Ovary (tissue), 9 donors: Measurements from ENCODE around the gene MRTFA. TPM values are rescaled to one million over a fixed set of nuclear protein-coding genes. Genes with fewer than 3 reads are reported as not detected.
"Not testable (repeated sequence)": the region's sequence is repeated elsewhere in the genome, so short reads cannot be mapped to it uniquely, and the experiment has no call there.

Experiments used
- DNase-seq, 5 donors: peaks; one replicate each; pipeline ENCODE4 v3.0.0-alpha.2; 2019 to 2020
- H3K27ac ChIP-seq, 2 donors: fragments of 200-600 bp; one replicate each; pipeline versions ENCODE4 v1.5.1 to v1.8.0; 2019 to 2022
- H3K27me3 ChIP-seq: fragments of 200-600 bp; one replicate; pipeline ENCODE4 v1.8.0; 2022
- H3K36me3 ChIP-seq: fragments of 200-600 bp; sonication (generic); one replicate; pipeline ENCODE4 v1.5.1; 2019
- H3K4me1 ChIP-seq: one replicate; pipeline ENCODE4 v1.8.1; 2013; ENCODE audit warnings: mild to moderate bottlenecking, moderate library complexity; ENCODE audit not compliant: insufficient read depth
- H3K4me3 ChIP-seq: fragments of 200-600 bp; sonication (generic); one replicate; pipeline ENCODE4 v1.5.1; 2017
- H3K9me3 ChIP-seq, 2 donors: fragments of 200-600 bp in 1 of 2; sonication (generic) in 1 of 2; one replicate each; pipeline versions ENCODE4 v1.5.1 to v1.8.1; 2013 to 2019; ENCODE audit warnings: mild to moderate bottlenecking in 1 of 2, moderate library complexity in 1 of 2
- CTCF ChIP-seq, 3 donors: fragments of 450-650 bp in 2 of 3; fragments of 200-600 bp in 1 of 3; IDR thresholded peaks; one replicate each; pipeline versions ENCODE4 v1.5.1 to v1.8.0; 2016 to 2022; ENCODE audit warnings: antibody characterized with exemption in 3 of 3, mild to moderate bottlenecking in 1 of 3
- EP300 ChIP-seq: sonication (generic); formaldehyde crosslinking; IDR thresholded peaks from one replicate; pipeline ENCODE4 v1.6.1; 2017; ENCODE audit warnings: antibody characterized with exemption
- POLR2A ChIP-seq: fragments of 450-650 bp; IDR thresholded peaks from one replicate; pipeline ENCODE4 v1.6.1; 2017; ENCODE audit warnings: antibody characterized with exemption, mild to moderate bottlenecking, moderate library complexity
- WGBS, 3 donors: extraction: QIAGEN DNeasy Blood & Tissue Kit in 1 of 3; methylation state at CpG; one replicate each; pipeline versions ENCODE4 v1.1.5 to v1.1.7; 2013 to 2017; 5-methylcytosine and 5-hydroxymethylcytosine counted together
- intact Hi-C, 4 donors: fragments of 100-400 bp; cut with DNase I; formaldehyde crosslinking; loops; one replicate each; pipeline versions ENCODE4 v1.11.0 to v1.15.1; 2022 to 2023
- polyA plus RNA-seq, 2 donors: library from polyadenylated mRNA; stranded (reverse); fragments of 200-250 nt in 1 of 2; fragments of 350-450 nt in 1 of 2; fragmentation: Illumina TruSeq in 1 of 2; extraction: RNeasy Lipid Tissue Mini Kit (QIAGEN cat#74804) in 1 of 2; gene quantifications; one replicate each; pipeline ENCODE4 v1.2.3, GENCODE V29; 2013 to 2014
- total RNA-seq, 7 donors: library from RNA; depleted of rRNA in 2 of 7; stranded (reverse); fragments of >200 nt in 2 of 7; fragmentation: NEBNext Ultra II Directional in 3 of 7; extraction: Animal tissue kit (Norgen Biotek cat#: 25700) in 3 of 7; gene quantifications; one replicate each; pipeline versions ENCODE4 v1.1.0 to v1.2.4, GENCODE V29; 2016 to 2023
- donor health status: DM: no; HTN: no; CAD: no; lungs with moderate emphysema.
- donor health status: DM: no; HTN: no; CAD: no.
- donor health status: Bipolar disorder and iron deficiency.
- donor health status: DM: yes; HTN: yes; CAD: no.
- donor health status: DM: no; HTN: no; CAD: no.
- donor health status: DM: yes; HTN: yes; CAD: no.

Gene MRTFA
- total and polyA plus RNA-seq, 9 donors: 15.4 to 59.7 (median 54.9) TPM

- Histone ChIP-seq H3K4me3 (no peak overlapping the region), H3K4me1 (no peaks in the 10 kb centered on the region), H3K27me3 (no peaks in the 10 kb centered on the region), H3K36me3 (no peaks in the 10 kb centered on the region), H3K9me3 (no peaks in the 10 kb centered on the region), H3K27ac (no peak overlapping the region)
- intact Hi-C loops: no loop called here
- 95 to 97% (median 97%) methylated on average over 5 of the region's 5 CpGs for WGBS, 3 donors
- no peak for DNase-seq
- TF ChIP-seq CTCF (IDR thresholded peaks at IDR 0.05) (no peak), POLR2A (no peak), EP300 (no peak)
These were observed 49.7 kb downstream of the MRTFA start for GRCh38 chr22:40586781-40587180.

GRCh38 chr22:40585310-40585751 is 51.2 kb downstream of the MRTFA start:
- TF ChIP-seq CTCF (IDR thresholded peaks at IDR 0.05) (no peak), EP300 (no peak), POLR2A (no peak)
- Histone ChIP-seq H3K4me1 (no peaks in the 10 kb centered on the region), H3K27ac (no peak overlapping the region), H3K9me3 (no peaks in the 10 kb centered on the region), H3K36me3 (no peaks in the 10 kb centered on the region), H3K27me3 (no peaks in the 10 kb centered on the region), H3K4me3 (no peak overlapping the region)
- intact Hi-C loops: no loop called here
- 92 to 96% (median 94%) methylated on average over 1 of the region's 1 CpG for WGBS, 3 donors
- DNase-seq: no peak

GRCh38 chr22:40584766-40585165 is 51.8 kb downstream of the MRTFA start:
- H3K36me3 ChIP-seq: not testable (repeated sequence)

GRCh38 chr22:40583053-40583741 is 53.3 kb downstream of the MRTFA start:
- no peak for TF ChIP-seq EP300
- TF ChIP-seq POLR2A: no peak
- no peak for TF ChIP-seq CTCF (IDR thresholded peaks at IDR 0.05)
- H3K4me3 ChIP-seq: no peak overlapping the region
- H3K27ac ChIP-seq: no peak overlapping the region
- H3K27me3 ChIP-seq: no peaks in the 10 kb centered on the region
- WGBS, 3 donors: 92 to 93% (median 93%) methylated on average over 1 of the region's 1 CpG
- H3K4me1 ChIP-seq: no peaks in the 10 kb centered on the region
- H3K9me3 ChIP-seq: no peaks in the 10 kb centered on the region
- H3K36me3 ChIP-seq: no peaks in the 10 kb centered on the region
- no peak for DNase-seq
- intact Hi-C loops: loop anchor here in 1 of 4 donors (2.0 kb wide), 1 partner anchor 46 kb away; no protein-coding TSS in a partner anchor

More at GRCh38 chr22:40584766-40585165, 51.8 kb downstream of the MRTFA start:
- H3K4me3 ChIP-seq, H3K4me1 ChIP-seq, DNase-seq, H3K9me3 ChIP-seq, H3K27ac ChIP-seq, H3K27me3 ChIP-seq, intact Hi-C loops: not testable (repeated sequence)
- WGBS, 3 donors: 95 to 98% (median 97%) methylated on average over 9 of the region's 9 CpGs

- no peaks in the 10 kb centered on the region for H3K27me3 ChIP-seq
- no peaks in the 10 kb centered on the region for H3K9me3 ChIP-seq
- 97 to 98% (median 98%) methylated on average over 2 of the region's 2 CpGs for WGBS, 3 donors
- H3K36me3 ChIP-seq: no peaks in the 10 kb centered on the region
- TF ChIP-seq POLR2A (no peak), CTCF (IDR thresholded peaks at IDR 0.05) (no peak), EP300 (no peak)
- H3K27ac ChIP-seq: no peak overlapping the region
- no peak for DNase-seq
- no peaks in the 10 kb centered on the region for H3K4me1 ChIP-seq
- no peak overlapping the region for H3K4me3 ChIP-seq
- intact Hi-C loops: loop anchor here in 1 of 4 donors (2.0 kb wide), 1 partner anchor 47 kb away; no protein-coding TSS in a partner anchor
These were observed 54.5 kb downstream of the MRTFA start for GRCh38 chr22:40582063-40582462.
